ENCODE data around the gene ACOX3. TPM values are rescaled to one million over a fixed set of nuclear protein-coding genes. Genes with fewer than 3 reads are reported as not detected.
"Not testable (repeated sequence)": the region's sequence is repeated elsewhere in the genome, so short reads cannot be mapped to it uniquely, and the experiment has no call there.

Gene ACOX3
- total and polyA plus RNA-seq, 5 experiments from 2014 or later = 9.5 to 17.3 (median 14.3) TPM

- H3K4me1 Mint-ChIP-seq = peaks cover 0 to 4% (median 1%) of the 10 kb centered on the region in 4 donors
- no peaks in the 10 kb centered on the region for H3K27me3 Mint-ChIP-seq
- no peaks in the 10 kb centered on the region for H3K9me3 Mint-ChIP-seq
- DNase-seq (no peak), ATAC-seq (no peak)
- POLR2A ChIA-PET = no interaction called here
- peaks cover 0 to 46% (median 15%) of the 10 kb centered on the region in 3 donors for H3K36me3 Mint-ChIP-seq
- H3K27ac Mint-ChIP-seq = no peak overlapping the region
- H3K4me3 Mint-ChIP-seq = no peak overlapping the region
Observed at GRCh38 chr4:8387194-8387593, 53.3 kb downstream of the ACOX3 start.

- ATAC-seq (no peak), DNase-seq (no peak)
- Mint-ChIP-seq H3K9me3 (no peaks in the 10 kb centered on the region), H3K27me3 (no peaks in the 10 kb centered on the region), H3K4me1 (peaks cover 0 to 4% (median 1%) of the 10 kb centered on the region in 4 donors), H3K36me3 (peaks cover 0 to 41% (median 12%) of the 10 kb centered on the region in 3 donors), H3K4me3 (no peak overlapping the region), H3K27ac (no peak overlapping the region)
- POLR2A ChIA-PET = no interaction called here
Observed at GRCh38 chr4:8386731-8387130, 53.8 kb downstream of the ACOX3 start.

- ATAC-seq, H3K4me3 Mint-ChIP-seq, DNase-seq, POLR2A ChIA-PET, H3K9me3 Mint-ChIP-seq, H3K4me1 Mint-ChIP-seq, H3K27me3 Mint-ChIP-seq: not testable (repeated sequence)
- H3K36me3 Mint-ChIP-seq = peaks cover 0 to 44% (median 12%) of the 10 kb centered on the region in 3 donors
- peak overlapping the region in 1 of 10 donors; percentile 27 for H3K27ac Mint-ChIP-seq
Observed at GRCh38 chr4:8386131-8386530, 54.4 kb downstream of the ACOX3 start.

GRCh38 chr4:8385611-8386010, 54.9 kb downstream of the ACOX3 start:
- DNase-seq = no peak
- Mint-ChIP-seq H3K36me3 (peaks cover 0 to 40% (median 9%) of the 10 kb centered on the region in 3 donors), H3K4me1 (peaks cover 0 to 2% (median 1%) of the 10 kb centered on the region in 4 donors)

GRCh38 chr4:8385106-8385505, 55.4 kb downstream of the ACOX3 start:
- no peak overlapping the region for H3K4me3 Mint-ChIP-seq
- no peaks in the 10 kb centered on the region for H3K9me3 Mint-ChIP-seq
- H3K36me3 Mint-ChIP-seq = peaks cover 0 to 36% (median 9%) of the 10 kb centered on the region in 3 donors
- H3K27me3 Mint-ChIP-seq = no peaks in the 10 kb centered on the region
- peaks cover 0 to 2% (median 1%) of the 10 kb centered on the region in 4 donors for H3K4me1 Mint-ChIP-seq
- H3K27ac Mint-ChIP-seq = peak overlapping the region in 1 of 10 donors; percentile 31
- no peak for DNase-seq
- ATAC-seq = no peak
- POLR2A ChIA-PET = no interaction called here

More at GRCh38 chr4:8385611-8386010, 54.9 kb downstream of the ACOX3 start:
- Mint-ChIP-seq H3K27ac (no peak overlapping the region), H3K27me3 (no peaks in the 10 kb centered on the region), H3K9me3 (no peaks in the 10 kb centered on the region), H3K4me3 (no peak overlapping the region)
- POLR2A ChIA-PET = no interaction called here
- ATAC-seq = no peak

GRCh38 chr4:8384397-8385060, 56.0 kb downstream of the ACOX3 start:
- H3K36me3 Mint-ChIP-seq = peaks cover 0 to 35% (median 9%) of the 10 kb centered on the region in 3 donors
- H3K4me3 Mint-ChIP-seq = no peak overlapping the region
- no peaks in the 10 kb centered on the region for H3K27me3 Mint-ChIP-seq
- POLR2A ChIA-PET = no interaction called here
- no peaks in the 10 kb centered on the region for H3K9me3 Mint-ChIP-seq
- peaks cover 0 to 2% (median 1%) of the 10 kb centered on the region in 4 donors for H3K4me1 Mint-ChIP-seq
- DNase-seq (no peak), ATAC-seq (no peak)
- peak overlapping the region in 1 of 10 donors; percentile 39 for H3K27ac Mint-ChIP-seq

GRCh38 chr4:8383451-8384160, 56.9 kb downstream of the ACOX3 start:
- Mint-ChIP-seq H3K9me3 (no peaks in the 10 kb centered on the region), H3K27me3 (no peaks in the 10 kb centered on the region), H3K4me3 (no peak overlapping the region), H3K27ac (no peak overlapping the region), H3K4me1 (peaks cover 0 to 2% (median 1%) of the 10 kb centered on the region in 4 donors), H3K36me3 (peaks cover 0 to 32% (median 9%) of the 10 kb centered on the region in 3 donors)
- DNase-seq = no peak
- POLR2A ChIA-PET = no interaction called here
- ATAC-seq = no peak

- peaks cover 0 to 2% (median 1%) of the 10 kb centered on the region in 4 donors for H3K4me1 Mint-ChIP-seq
- POLR2A ChIA-PET = no interaction called here
- ATAC-seq (no peak), DNase-seq (no peak)
- no peak overlapping the region for H3K4me3 Mint-ChIP-seq
- H3K27me3 Mint-ChIP-seq = no peaks in the 10 kb centered on the region
- H3K9me3 Mint-ChIP-seq = no peaks in the 10 kb centered on the region
- peaks cover 0 to 28% (median 7%) of the 10 kb centered on the region in 3 donors for H3K36me3 Mint-ChIP-seq
- H3K27ac Mint-ChIP-seq = no peak overlapping the region
Observed at GRCh38 chr4:8383016-8383415, 57.5 kb downstream of the ACOX3 start.

- H3K9me3 Mint-ChIP-seq = no peaks in the 10 kb centered on the region
- peaks cover 0 to 2% (median 1%) of the 10 kb centered on the region in 4 donors for H3K4me1 Mint-ChIP-seq
- POLR2A ChIA-PET = no interaction called here
- no peak overlapping the region for H3K27ac Mint-ChIP-seq
- H3K4me3 Mint-ChIP-seq = no peak overlapping the region
- H3K27me3 Mint-ChIP-seq = no peaks in the 10 kb centered on the region
- peaks cover 0 to 27% (median 3%) of the 10 kb centered on the region in 3 donors for H3K36me3 Mint-ChIP-seq
- no peak for DNase-seq
- ATAC-seq = no peak
Observed at GRCh38 chr4:8381814-8382581, 58.5 kb downstream of the ACOX3 start.

GRCh38 chr4:8380511-8381415, 59.8 kb downstream of the ACOX3 start:
- H3K4me3 Mint-ChIP-seq = no peak overlapping the region
- no peaks in the 10 kb centered on the region for H3K27me3 Mint-ChIP-seq
- no peaks in the 10 kb centered on the region for H3K9me3 Mint-ChIP-seq
- no peak for DNase-seq
- H3K4me1 Mint-ChIP-seq = peaks cover 0 to 2% (median 1%) of the 10 kb centered on the region in 4 donors
- H3K27ac Mint-ChIP-seq = no peak overlapping the region
- POLR2A ChIA-PET = no interaction called here
- H3K36me3 Mint-ChIP-seq = peaks cover 0 to 18% (median 2%) of the 10 kb centered on the region in 3 donors
- no peak for ATAC-seq

- peaks cover 0 to 2% (median 0%) of the 10 kb centered on the region in 4 donors for H3K4me1 Mint-ChIP-seq
- no peaks in the 10 kb centered on the region for H3K27me3 Mint-ChIP-seq
- ATAC-seq (no peak), DNase-seq (no peak)
- peaks cover 0 to 12% (median 0%) of the 10 kb centered on the region in 3 donors for H3K36me3 Mint-ChIP-seq
- H3K27ac Mint-ChIP-seq = peak overlapping the region in 1 of 10 donors; percentile 28
- no peaks in the 10 kb centered on the region for H3K9me3 Mint-ChIP-seq
- POLR2A ChIA-PET = no interaction called here
- H3K4me3 Mint-ChIP-seq = no peak overlapping the region
Observed at GRCh38 chr4:8379771-8380170, 60.8 kb downstream of the ACOX3 start.

- Mint-ChIP-seq H3K4me1 (peaks cover 0 to 2% (median 0%) of the 10 kb centered on the region in 4 donors), H3K27me3 (no peaks in the 10 kb centered on the region), H3K9me3 (no peaks in the 10 kb centered on the region), H3K4me3 (no peak overlapping the region), H3K36me3 (peaks cover 0 to 9% (median 0%) of the 10 kb centered on the region in 3 donors), H3K27ac (peak overlapping the region in 1 of 10 donors; percentile 34)
- DNase-seq (no peak), ATAC-seq (no peak)
- POLR2A ChIA-PET = no interaction called here
Observed at GRCh38 chr4:8379281-8379680, 61.2 kb downstream of the ACOX3 start.

All from naive thymus-derived CD8-positive, alpha-beta T cell (primary cell).